ENCODE measurements around the gene ZFP92. TPM values are rescaled to one million over a fixed set of nuclear protein-coding genes. Genes with fewer than 3 reads are reported as not detected.
"Not testable (repeated sequence)": the region's sequence is repeated elsewhere in the genome, so short reads cannot be mapped to it uniquely, and the experiment has no call there.

The ZFP92 gene
- total RNA-seq, 4 donors from 2014 or later: 0.08 to 0.68 (median 0.20) TPM; not detected in 1

DNA sequence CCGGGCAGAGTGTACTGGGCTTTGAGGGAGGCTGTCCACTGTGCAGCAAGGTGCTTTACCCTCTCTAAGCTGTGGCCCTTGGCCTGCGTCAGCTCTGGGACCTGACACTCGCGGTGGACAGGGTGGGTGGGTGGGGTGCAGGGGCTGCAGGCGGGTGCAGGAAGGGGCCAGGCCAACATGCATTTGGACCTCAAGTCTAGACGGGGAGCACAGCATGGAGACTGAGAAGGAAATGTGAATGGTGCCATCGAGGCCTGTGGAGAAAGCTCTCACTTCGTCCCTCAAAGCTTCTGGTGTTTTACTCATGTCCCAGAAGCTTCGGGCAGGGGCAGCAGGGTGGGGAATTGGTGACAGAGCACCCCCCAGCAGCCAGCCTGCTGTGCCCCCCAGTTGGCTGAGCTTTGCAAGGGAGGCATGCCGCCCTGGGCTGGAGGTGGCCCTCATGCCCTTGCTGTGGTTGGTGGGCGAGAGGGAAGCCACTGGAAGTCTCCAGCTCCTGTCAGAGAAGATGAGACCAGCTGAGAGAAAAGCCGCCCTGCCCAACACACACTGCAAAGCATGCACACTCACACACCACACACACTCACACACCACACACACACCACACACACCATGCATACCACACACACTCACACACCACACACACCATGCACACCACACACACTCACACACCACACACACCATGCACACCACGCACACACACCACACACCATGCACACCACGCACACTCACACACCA is 22.4 kb upstream of the ZFP92 start:
- WGBS, 2 donors: 92 to 93% methylated on average over 10 to 13 of the region's 14 CpGs
- DNase-seq (ENCODE audit: low spot score in 2 of 2): peak in 1 of 2 donors; percentile 56
- H3K4me3 ChIP-seq (ENCODE audit: low read depth, poor library complexity, severe bottlenecking): no peak overlapping the region
- intact Hi-C loops (cut with DNase I; ENCODE audit: low total_unique reads): no loop called here
- no peak for TF ChIP-seq POLR2A (IDR thresholded peaks at IDR 0.05)
- TF ChIP-seq, protein P1, sequence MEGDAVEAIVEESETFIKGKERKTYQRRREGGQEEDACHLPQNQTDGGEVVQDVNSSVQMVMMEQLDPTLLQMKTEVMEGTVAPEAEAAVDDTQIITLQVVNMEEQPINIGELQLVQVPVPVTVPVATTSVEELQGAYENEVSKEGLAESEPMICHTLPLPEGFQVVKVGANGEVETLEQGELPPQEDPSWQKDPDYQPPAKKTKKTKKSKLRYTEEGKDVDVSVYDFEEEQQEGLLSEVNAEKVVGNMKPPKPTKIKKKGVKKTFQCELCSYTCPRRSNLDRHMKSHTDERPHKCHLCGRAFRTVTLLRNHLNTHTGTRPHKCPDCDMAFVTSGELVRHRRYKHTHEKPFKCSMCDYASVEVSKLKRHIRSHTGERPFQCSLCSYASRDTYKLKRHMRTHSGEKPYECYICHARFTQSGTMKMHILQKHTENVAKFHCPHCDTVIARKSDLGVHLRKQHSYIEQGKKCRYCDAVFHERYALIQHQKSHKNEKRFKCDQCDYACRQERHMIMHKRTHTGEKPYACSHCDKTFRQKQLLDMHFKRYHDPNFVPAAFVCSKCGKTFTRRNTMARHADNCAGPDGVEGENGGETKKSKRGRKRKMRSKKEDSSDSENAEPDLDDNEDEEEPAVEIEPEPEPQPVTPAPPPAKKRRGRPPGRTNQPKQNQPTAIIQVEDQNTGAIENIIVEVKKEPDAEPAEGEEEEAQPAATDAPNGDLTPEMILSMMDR (IDR thresholded peaks at IDR 0.05): no peak

DNA sequence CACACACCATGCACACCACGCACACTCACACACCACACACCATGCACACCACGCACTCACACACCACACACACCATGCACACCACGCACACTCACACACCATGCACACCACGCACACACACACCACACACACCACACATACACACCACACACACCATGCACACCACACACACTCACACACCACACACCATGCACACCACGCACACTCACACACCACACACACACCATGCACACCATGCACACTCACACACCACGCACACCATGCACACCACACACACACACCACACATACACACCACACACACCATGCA is 21.9 kb upstream of the ZFP92 start:
- DNase-seq (ENCODE audit: low spot score in 2 of 2); H3K4me3 ChIP-seq (ENCODE audit: low read depth, poor library complexity, severe bottlenecking); intact Hi-C loops (cut with DNase I; ENCODE audit: low total_unique reads): not testable (repeated sequence)
- WGBS, 2 donors: 90 to 91% methylated on average over 6 of the region's 6 CpGs

DNA sequence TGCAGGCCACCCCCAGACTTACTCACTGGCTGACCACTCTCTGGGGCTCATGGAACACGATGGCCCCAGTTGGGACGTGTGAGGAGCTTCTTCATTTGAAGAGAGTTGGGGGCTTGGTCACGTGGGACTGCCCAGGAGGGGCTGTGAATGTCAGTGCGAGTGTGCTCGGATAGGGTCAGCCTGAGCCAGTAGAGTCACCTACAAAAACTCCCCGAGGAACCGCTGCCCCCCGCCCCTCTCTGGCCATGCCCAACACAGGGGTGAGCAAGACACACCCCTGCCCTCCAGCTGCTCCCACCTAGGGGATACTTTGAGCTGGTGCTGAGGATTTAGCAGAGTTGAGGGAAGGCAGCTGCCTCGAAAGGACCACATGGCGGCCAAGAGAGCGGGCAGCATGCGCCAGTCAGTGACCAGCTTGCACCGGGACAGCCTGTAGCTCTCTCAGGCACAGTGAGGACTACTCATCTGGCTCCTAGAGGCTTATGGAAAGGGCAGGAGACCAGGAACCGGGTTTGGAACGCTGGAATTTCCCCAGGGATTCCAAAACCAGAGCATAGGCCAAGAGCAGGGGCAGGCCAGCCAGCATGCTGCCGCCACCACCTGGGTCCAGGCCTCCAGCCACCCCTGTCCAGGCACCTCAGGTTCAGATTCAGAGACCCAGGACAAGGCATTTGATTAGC is 18.5 kb upstream of the ZFP92 start:
- intact Hi-C loops (cut with DNase I; ENCODE audit: low total_unique reads): loop anchor here (10.0 kb wide), 1 partner anchor 232 kb away; no protein-coding TSS in a partner anchor
- TF ChIP-seq, protein P1 (IDR thresholded peaks at IDR 0.05): no peak
- TF ChIP-seq POLR2A (IDR thresholded peaks at IDR 0.05): no peak
- 75 to 92% methylated on average over 7 to 16 of the region's 16 CpGs for WGBS, 2 donors
- peak in 1 of 2 donors; percentile 68 for DNase-seq (ENCODE audit: low spot score in 2 of 2)
- no peak overlapping the region for H3K4me3 ChIP-seq (ENCODE audit: low read depth, poor library complexity, severe bottlenecking)

DNA sequence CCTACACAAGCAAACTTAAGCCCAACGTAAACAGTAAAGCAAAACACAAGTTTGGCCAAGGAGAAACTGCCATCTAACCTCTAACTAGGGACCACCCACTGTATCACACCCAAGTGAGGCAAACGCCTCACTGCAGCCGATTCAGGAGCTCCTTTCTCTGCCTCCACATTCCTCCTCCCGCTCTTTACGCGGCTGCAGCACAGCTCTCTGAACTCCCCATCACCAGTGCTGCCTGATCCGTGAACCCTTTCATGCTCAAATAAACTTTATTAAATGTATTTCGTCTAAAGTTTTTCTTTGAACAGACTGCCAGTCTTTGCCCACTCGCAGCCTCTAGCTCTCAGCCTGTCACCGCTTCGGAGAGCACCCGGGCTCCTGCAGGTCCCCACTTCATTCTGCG is 16.7 kb upstream of the ZFP92 start:
- peak in 1 of 2 donors; percentile 50 for DNase-seq (ENCODE audit: low spot score in 2 of 2)
- no peak overlapping the region for H3K4me3 ChIP-seq (ENCODE audit: low read depth, poor library complexity, severe bottlenecking)
- WGBS, 2 donors: 45 to 68% methylated on average over 13 of the region's 13 CpGs
- intact Hi-C loops (cut with DNase I; ENCODE audit: low total_unique reads): loop anchor here (10.0 kb wide), 1 partner anchor 230 kb away; no protein-coding TSS in a partner anchor
- TF ChIP-seq, protein P1 (IDR thresholded peaks at IDR 0.05): no peak
- no peak for TF ChIP-seq POLR2A (IDR thresholded peaks at IDR 0.05)

DNA sequence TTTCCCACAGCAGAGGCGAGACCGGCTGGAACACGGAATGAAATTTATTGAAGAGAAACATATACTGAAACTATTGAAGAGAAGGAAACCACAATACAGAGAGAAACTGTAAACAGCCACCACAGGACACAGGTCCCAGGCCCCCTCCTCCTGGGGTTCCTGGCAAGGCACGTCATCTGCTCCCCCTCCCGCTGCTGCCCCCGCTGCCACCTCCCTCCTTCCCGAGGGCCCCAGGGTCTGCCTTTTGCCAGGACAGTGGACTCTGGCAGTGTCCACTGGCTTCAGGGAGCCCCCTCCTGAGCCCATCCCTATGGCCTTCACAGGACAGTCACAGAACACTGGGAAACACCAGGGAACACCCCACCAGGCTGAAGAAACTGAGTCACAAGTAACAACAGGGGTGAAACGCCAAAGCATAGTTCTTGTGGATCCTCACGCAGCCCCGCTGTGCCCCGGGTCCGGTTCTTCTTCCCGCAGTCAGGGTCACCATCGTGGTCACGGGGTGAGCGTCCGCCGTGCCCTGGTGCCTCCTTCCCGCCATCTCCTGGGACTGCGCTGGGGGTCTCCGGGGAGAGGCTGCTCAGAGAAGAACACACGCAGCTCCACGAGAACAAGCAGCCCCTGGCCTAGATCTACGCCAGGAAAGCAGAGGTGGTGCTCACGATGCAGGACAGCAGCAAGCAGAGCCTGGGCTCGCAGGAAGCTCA is 15.5 kb upstream of the ZFP92 start:
- WGBS, 2 donors: 76 to 86% methylated on average over 4 to 26 of the region's 26 CpGs
- no peak for TF ChIP-seq POLR2A (IDR thresholded peaks at IDR 0.05)
- TF ChIP-seq, protein P1 (IDR thresholded peaks at IDR 0.05): no peak
- intact Hi-C loops (cut with DNase I; ENCODE audit: low total_unique reads): loop anchor here (10.0 kb wide), 1 partner anchor 229 kb away; no protein-coding TSS in a partner anchor
- H3K4me3 ChIP-seq (ENCODE audit: low read depth, poor library complexity, severe bottlenecking): no peak overlapping the region
- DNase-seq (ENCODE audit: low spot score in 2 of 2): no peak

All from lower leg skin (tissue), 4 donors.